Lower lobe of right lung (tissue), 2 donors: ENCODE results near the gene MYL10. TPM values are rescaled to one million over a fixed set of nuclear protein-coding genes. Genes with fewer than 3 reads are reported as not detected.

Experiments
- ATAC-seq, 2 donors: fragments of 200-7000 bp; cut with Tn5 transposase; one replicate each; pipeline ENCODE4 v1.9.1; 2020 to 2022; ENCODE audit warnings: mild to moderate bottlenecking in 2 of 2, moderate library complexity in 2 of 2
- DNase-seq: peaks from one replicate; pipeline ENCODE4 v3.0.0-alpha.2; 2020
- H3K27ac ChIP-seq: fragments of 200-600 bp; one replicate; pipeline ENCODE4 v1.8.0; 2022
- H3K27me3 ChIP-seq: fragments of 200-600 bp; one replicate; pipeline ENCODE4 v1.8.0; 2022; ENCODE audit warnings: low read depth
- H3K36me3 ChIP-seq: fragments of 200-600 bp; one replicate; pipeline ENCODE4 v1.8.0; 2022; ENCODE audit warnings: mild to moderate bottlenecking
- H3K4me1 ChIP-seq: fragments of 200-600 bp; one replicate; pipeline ENCODE4 v1.8.0; 2022
- H3K4me3 ChIP-seq: fragments of 200-600 bp; one replicate; pipeline ENCODE4 v1.8.0; 2022; ENCODE audit warnings: mild to moderate bottlenecking
- H3K9me3 ChIP-seq: fragments of 200-600 bp; one replicate; pipeline ENCODE4 v1.8.0; 2022
- CTCF ChIP-seq: fragments of 200-600 bp; IDR thresholded peaks from one replicate; pipeline ENCODE4 v1.8.0; 2022; ENCODE audit warnings: antibody characterized with exemption, mild to moderate bottlenecking
- intact Hi-C: fragments of 100-400 bp; cut with DNase I; formaldehyde crosslinking; loops from one replicate; pipeline ENCODE4 v1.11.0; 2022
- total RNA-seq: library from RNA; stranded (reverse); fragmentation: NEBNext Ultra II Directional; extraction: Animal tissue kit (Norgen Biotek cat#: 25700); gene quantifications from one replicate; pipeline ENCODE4 v1.2.1, GENCODE V29; 2021
- donor health status: DM: no; HTN: yes; CAD: no; lungs with severe emphysema.

Gene MYL10
- total RNA-seq, 1 donor from 2014 or later, result not detected

- H3K27me3 ChIP-seq, result no peaks in the 10 kb centered on the region
- H3K4me3 ChIP-seq, result no peak overlapping the region
- no peaks in the 10 kb centered on the region for H3K36me3 ChIP-seq
- no peak overlapping the region for H3K27ac ChIP-seq
- H3K4me1 ChIP-seq, result no peaks in the 10 kb centered on the region
- DNase-seq (no peak), ATAC-seq (no peak)
- intact Hi-C loops, result no loop called here
- no peak for TF ChIP-seq CTCF
- no peaks in the 10 kb centered on the region for H3K9me3 ChIP-seq
Measured at GRCh38 chr7:101664893-101665471, 35.9 kb upstream of the MYL10 start.

GRCh38 chr7:101664436-101664835 is 35.3 kb upstream of the MYL10 start:
- no peaks in the 10 kb centered on the region for H3K27me3 ChIP-seq
- no peak for DNase-seq
- no peak for ATAC-seq

GRCh38 chr7:101663747-101664146 is 34.7 kb upstream of the MYL10 start:
- Histone ChIP-seq H3K4me3 (no peak overlapping the region), H3K27me3 (no peaks in the 10 kb centered on the region), H3K9me3 (no peaks in the 10 kb centered on the region), H3K27ac (no peak overlapping the region), H3K36me3 (no peaks in the 10 kb centered on the region), H3K4me1 (no peaks in the 10 kb centered on the region)
- DNase-seq, result no peak
- ATAC-seq, result no peak
- intact Hi-C loops, result no loop called here
- TF ChIP-seq CTCF, result no peak

More at GRCh38 chr7:101664436-101664835, 35.3 kb upstream of the MYL10 start:
- Histone ChIP-seq H3K27ac (no peak overlapping the region), H3K36me3 (no peaks in the 10 kb centered on the region), H3K4me3 (no peak overlapping the region), H3K4me1 (no peaks in the 10 kb centered on the region), H3K9me3 (no peaks in the 10 kb centered on the region)
- intact Hi-C loops, result no loop called here
- no peak for TF ChIP-seq CTCF

GRCh38 chr7:101662447-101662998 is 33.4 kb upstream of the MYL10 start:
- H3K4me3 ChIP-seq, result no peak overlapping the region
- DNase-seq (no peak), ATAC-seq (no peak)
- intact Hi-C loops, result no loop called here
- no peaks in the 10 kb centered on the region for H3K27me3 ChIP-seq
- no peak for TF ChIP-seq CTCF
- no peaks in the 10 kb centered on the region for H3K36me3 ChIP-seq
- no peak overlapping the region for H3K27ac ChIP-seq
- no peaks in the 10 kb centered on the region for H3K4me1 ChIP-seq
- no peaks in the 10 kb centered on the region for H3K9me3 ChIP-seq

GRCh38 chr7:101659706-101660105 is 30.6 kb upstream of the MYL10 start:
- no peaks in the 10 kb centered on the region for H3K27me3 ChIP-seq
- H3K4me1 ChIP-seq, result no peaks in the 10 kb centered on the region
- no peak overlapping the region for H3K27ac ChIP-seq
- H3K4me3 ChIP-seq, result no peak overlapping the region
- no peak for TF ChIP-seq CTCF
- ATAC-seq (no peak), DNase-seq (no peak)
- intact Hi-C loops, result no loop called here
- no peaks in the 10 kb centered on the region for H3K36me3 ChIP-seq
- no peaks in the 10 kb centered on the region for H3K9me3 ChIP-seq
